HG03558 (cell line): ENCODE data around the gene SPAG9.

Source experiments
- ATAC-seq: cut with Tn5 transposase; IDR thresholded peaks from one replicate; pipeline ENCODE4 v1.9.1; 2021; ENCODE audit warnings: moderate number of reproducible peaks; ENCODE audit not compliant: unreplicated experiment; ENCODE audit errors: extremely low read depth

Gene SPAG9

GRCh38 chr17:50959341-50959740 lies 161.3 kb downstream of the SPAG9 start:
- ATAC-seq = no peak

- ATAC-seq = no peak
Measured at GRCh38 chr17:50957600-50958575, 162.8 kb downstream of the SPAG9 start.

GRCh38 chr17:50956750-50957523 lies 163.7 kb downstream of the SPAG9 start:
- ATAC-seq = no peak

- no peak for ATAC-seq
Measured at GRCh38 chr17:50956409-50956749, 164.3 kb downstream of the SPAG9 start.

GRCh38 chr17:50955667-50956120 lies 165.0 kb downstream of the SPAG9 start:
- ATAC-seq = no peak

- no peak for ATAC-seq
Measured at GRCh38 chr17:50955160-50955559, 165.5 kb downstream of the SPAG9 start.

- no peak for ATAC-seq
Measured at GRCh38 chr17:50954641-50955121, 166.0 kb downstream of the SPAG9 start.

GRCh38 chr17:50953831-50954601 lies 166.7 kb downstream of the SPAG9 start:
- ATAC-seq = no peak

- ATAC-seq = no peak
Measured at GRCh38 chr17:50953518-50953830, 167.2 kb downstream of the SPAG9 start.

GRCh38 chr17:50952889-50953288 lies 167.8 kb downstream of the SPAG9 start:
- ATAC-seq = no peak

GRCh38 chr17:50952013-50952412 lies 168.7 kb downstream of the SPAG9 start:
- no peak for ATAC-seq

- ATAC-seq = no peak
Measured at GRCh38 chr17:50949989-50950877, 170.4 kb downstream of the SPAG9 start.

GRCh38 chr17:50949128-50949988 lies 171.3 kb downstream of the SPAG9 start:
- ATAC-seq = no peak

GRCh38 chr17:50948711-50949110 lies 172.0 kb downstream of the SPAG9 start:
- no peak for ATAC-seq

GRCh38 chr17:50947782-50948543 lies 172.7 kb downstream of the SPAG9 start:
- no peak for ATAC-seq

- ATAC-seq = no peak
Measured at GRCh38 chr17:50946891-50947781, 173.5 kb downstream of the SPAG9 start.
